Body of pancreas (tissue), 4 donors: ENCODE measurements around the gene ZNF276. TPM values are rescaled to one million over a fixed set of nuclear protein-coding genes. Genes with fewer than 3 reads are reported as not detected.

Source experiments
- ATAC-seq: fragments of 150-250 bp; one replicate; pipeline ENCODE4 v1.9.1; 2016
- DNase-seq, 4 donors: peaks; one replicate each; pipeline ENCODE4 v3.0.0-alpha.2; 2019
- H3K27ac ChIP-seq, 4 donors: fragments of 200-600 bp; sonication (generic); 1 replicate in 3 of 4; 2 replicates in 1 of 4; pipeline versions ENCODE4 v1.5.1 to v1.6.1; 2016 to 2019; ENCODE audit warnings: mild to moderate bottlenecking in 1 of 4, mixed read lengths in 1 of 4, moderate library complexity in 1 of 4
- H3K27me3 ChIP-seq, 2 donors: fragments of 200-600 bp; sonication (generic); one replicate each; pipeline ENCODE4 v1.6.0; 2016; ENCODE audit warnings: mild to moderate bottlenecking in 1 of 2
- H3K36me3 ChIP-seq, 2 donors: fragments of 200-600 bp; sonication (generic); replicated peaks in 1 of 2; 2 replicates each; pipeline ENCODE4 v1.5.1; 2016; ENCODE audit warnings: low read depth in 2 of 2; ENCODE audit not compliant: insufficient read depth in 1 of 2
- H3K4me1 ChIP-seq: fragments of 200-600 bp; sonication (generic); one replicate; pipeline ENCODE4 v1.6.0; 2016
- H3K4me3 ChIP-seq, 2 donors: fragments of 200-600 bp; sonication (generic); 1 replicate in 1 of 2; 2 replicates in 1 of 2; pipeline ENCODE4 v1.5.1; 2016 to 2019
- H3K9me3 ChIP-seq, 3 donors: fragments of 200-600 bp; sonication (generic); 1 replicate in 2 of 3; 2 replicates in 1 of 3; pipeline ENCODE4 v1.5.1; 2016
- CTCF ChIP-seq, 7 experiments: fragments of 450-650 bp in 4 of 7; fragments of 200-600 bp in 3 of 7; sonication (generic) in 3 of 7; IDR thresholded peaks; one replicate each; pipeline ENCODE4 v1.5.1; 2016 to 2019; ENCODE audit warnings: antibody characterized with exemption in 7 of 7
- POLR2A ChIP-seq, 3 donors: fragments of 450-650 bp; IDR thresholded peaks; one replicate each; pipeline ENCODE4 v1.6.1; 2016; ENCODE audit warnings: antibody characterized with exemption in 3 of 3, mild to moderate bottlenecking in 2 of 3
- WGBS, 2 donors: methylation state at CpG; one replicate each; pipeline ENCODE4 v1.1.5; 2017; 5-methylcytosine and 5-hydroxymethylcytosine counted together
- intact Hi-C: fragments of 100-400 bp; cut with DNase I; formaldehyde crosslinking; loops from one replicate; pipeline ENCODE4 v1.15.1; 2023
- total RNA-seq, 2 donors: library from RNA; depleted of rRNA; stranded (reverse); fragments of >200 nt; gene quantifications; one replicate each; pipeline ENCODE4 v1.1.0, GENCODE V29; 2016

The ZNF276 gene
- total RNA-seq, 2 donors from 2014 or later: 20.8 to 41.2 TPM

GRCh38 chr16:89700100-89700648 lies 21.2 kb upstream of the ZNF276 start:
- intact Hi-C loops: no loop called here
- peak; percentile 73 for ATAC-seq
- peak; percentile 100 for DNase-seq
- 0% methylated on average over 2 to 30 of the region's 30 CpGs for WGBS, 2 donors
- H3K9me3 ChIP-seq: no peaks in the 10 kb centered on the region
- H3K27me3 ChIP-seq: no peaks in the 10 kb centered on the region
- H3K4me1 ChIP-seq: peaks cover 24% of the 10 kb centered on the region
- H3K4me3 ChIP-seq: no peak overlapping the region
- peak overlapping the region; percentile 89 to 99 (median 96) for H3K27ac ChIP-seq
- peaks cover 0 to 1% of the 10 kb centered on the region in 2 donors for H3K36me3 ChIP-seq
- TF ChIP-seq POLR2A (IDR thresholded peaks at IDR 0.05) (peak; percentile 62 to 84 (median 80)), CTCF (IDR thresholded peaks at IDR 0.05) (peak; percentile 58 to 98 (median 94))

GRCh38 chr16:89700649-89701424 lies 20.5 kb upstream of the ZNF276 start:
- 2% methylated on average over 9 to 76 of the region's 78 CpGs for WGBS, 2 donors

GRCh38 chr16:89701425-89702406 lies 19.6 kb upstream of the ZNF276 start, which contains the start of gene SPATA2L:
TSS of gene SPATA2L (minus strand) at chr16:89701705. CDS start at chr16:89701232, 473 bp downstream.
- ATAC-seq (peak; percentile 79), DNase-seq (peak; percentile 97 to 99 (median 98))
- no peaks in the 10 kb centered on the region for H3K9me3 ChIP-seq
- intact Hi-C loops: no loop called here
- peak; percentile 90 to 92 (median 90) for TF ChIP-seq POLR2A (IDR thresholded peaks at IDR 0.05)
- TF ChIP-seq CTCF (IDR thresholded peaks at IDR 0.05): peak in 4 of 7 experiments; percentile 13 to 34 (median 27)
- WGBS, 2 donors: 0 to 1% methylated on average over 26 to 86 of the region's 97 CpGs
- peaks cover 35% of the 10 kb centered on the region for H3K4me1 ChIP-seq
- no peaks in the 10 kb centered on the region for H3K27me3 ChIP-seq
- H3K4me3 ChIP-seq: peak within 1 kb of the TSS; percentile 38 to 53
- no peaks in the 10 kb centered on the region for H3K36me3 ChIP-seq
- H3K27ac ChIP-seq: peak within 1 kb of the TSS; percentile 89 to 99 (median 96)

More at GRCh38 chr16:89700649-89701424, 20.5 kb upstream of the ZNF276 start:
- no peaks in the 10 kb centered on the region for H3K36me3 ChIP-seq
- intact Hi-C loops: no loop called here
- H3K9me3 ChIP-seq: no peaks in the 10 kb centered on the region
- H3K27ac ChIP-seq: peak overlapping the region; percentile 89 to 99 (median 96)
- peak overlapping the region; percentile 38 to 53 for H3K4me3 ChIP-seq
- TF ChIP-seq POLR2A (IDR thresholded peaks at IDR 0.05): peak in 2 of 3 donors; percentile 15 to 38
- peak in 3 of 7 experiments; percentile 15 to 31 (median 29) for TF ChIP-seq CTCF (IDR thresholded peaks at IDR 0.05)
- peak; percentile 74 to 86 (median 82) for DNase-seq
- H3K4me1 ChIP-seq: peaks cover 28% of the 10 kb centered on the region
- peak; percentile 43 for ATAC-seq
- H3K27me3 ChIP-seq: no peaks in the 10 kb centered on the region

GRCh38 chr16:89704281-89704680 lies 17.1 kb upstream of the ZNF276 start:
- 76 to 78% methylated on average over 10 to 13 of the region's 13 CpGs for WGBS, 2 donors
- no peak overlapping the region for H3K27ac ChIP-seq
- TF ChIP-seq POLR2A (IDR thresholded peaks at IDR 0.05): no peak
- no peaks in the 10 kb centered on the region for H3K27me3 ChIP-seq
- H3K4me3 ChIP-seq: no peak overlapping the region
- intact Hi-C loops: no loop called here
- no peaks in the 10 kb centered on the region for H3K36me3 ChIP-seq
- ATAC-seq: no peak
- no peaks in the 10 kb centered on the region for H3K9me3 ChIP-seq
- DNase-seq: no peak
- H3K4me1 ChIP-seq: peaks cover 33% of the 10 kb centered on the region
